WTC11 (cell line): ENCODE results near the gene MBLAC2. TPM values are rescaled to one million over a fixed set of nuclear protein-coding genes. Genes with fewer than 3 reads are reported as not detected.
A peak's percentile ranks its signal among the peaks of the same experiment; 100 is the strongest.

ENCODE experiments used
- ATF1 ChIP-seq: sonication (generic); formaldehyde crosslinking; IDR thresholded peaks from 2 replicates; pipeline ENCODE4 v1.8.1; 2023; ENCODE audit warnings: mild to moderate bottlenecking, moderate library complexity, missing genetic modification reagents
- CDX4 ChIP-seq: fragments of 250-450 bp; sonication (Bioruptor Pico); IDR thresholded peaks from 2 replicates; pipeline ENCODE4 v1.9.0; 2021; ENCODE audit warnings: moderate library complexity, mild to moderate bottlenecking, inconsistent platforms, borderline replicate concordance
- CREM ChIP-seq: sonication (generic); formaldehyde crosslinking; IDR thresholded peaks from 2 replicates; pipeline ENCODE4 v1.8.1; 2022; ENCODE audit warnings: mild to moderate bottlenecking, missing genetic modification reagents, moderate library complexity
- E2F5 ChIP-seq: sonication (generic); formaldehyde crosslinking; IDR thresholded peaks from 2 replicates; pipeline ENCODE4 v1.8.1; 2022; ENCODE audit warnings: mild to moderate bottlenecking, moderate library complexity, missing genetic modification reagents
- EMX1 ChIP-seq: fragments of 250-450 bp; sonication (Bioruptor Pico); IDR thresholded peaks from 2 replicates; pipeline ENCODE4 v1.8.0; 2021; ENCODE audit warnings: mild to moderate bottlenecking
- ETV6 ChIP-seq: sonication (generic); formaldehyde crosslinking; IDR thresholded peaks from 2 replicates; pipeline ENCODE4 v1.8.1; 2022; ENCODE audit warnings: mild to moderate bottlenecking, missing genetic modification reagents
- FOXP1 ChIP-seq: sonication (generic); formaldehyde crosslinking; IDR thresholded peaks from 2 replicates; pipeline ENCODE4 v1.8.0; 2022; ENCODE audit warnings: missing genetic modification reagents, mild to moderate bottlenecking, moderate library complexity, borderline replicate concordance
- GTF2I ChIP-seq: fragments of 250-450 bp; sonication (Bioruptor Pico); conservative IDR thresholded peaks from 2 replicates; pipeline ENCODE4 v1.4.0; 2021; ENCODE audit warnings: mild to moderate bottlenecking
- IRF1 ChIP-seq: sonication (generic); formaldehyde crosslinking; IDR thresholded peaks from 2 replicates; pipeline ENCODE4 v1.8.0; 2023; ENCODE audit warnings: missing genetic modification reagents
- IRF2 ChIP-seq: sonication (generic); formaldehyde crosslinking; IDR thresholded peaks from 2 replicates; pipeline ENCODE4 v1.8.0; 2022; ENCODE audit warnings: low read depth, missing genetic modification reagents, borderline replicate concordance
- JAZF1 ChIP-seq: fragments of 250-450 bp; sonication (Bioruptor Pico); IDR thresholded peaks from 2 replicates; pipeline ENCODE4 v1.9.0; 2021; ENCODE audit warnings: moderate library complexity, mild to moderate bottlenecking, inconsistent platforms
- NFYB ChIP-seq: sonication (generic); formaldehyde crosslinking; conservative IDR thresholded peaks from 2 replicates; pipeline ENCODE4 v1.8.0; 2022; ENCODE audit warnings: low read depth, missing genetic modification reagents
- NR3C1 ChIP-seq: sonication (generic); formaldehyde crosslinking; conservative IDR thresholded peaks from 2 replicates; pipeline ENCODE4 v1.8.1; 2023; ENCODE audit warnings: low read depth, mild to moderate bottlenecking, missing genetic modification reagents
- OVOL2 ChIP-seq: fragments of 250-450 bp; sonication (Bioruptor Pico); IDR thresholded peaks from 2 replicates; pipeline ENCODE4 v1.9.0; 2021; ENCODE audit warnings: mild to moderate bottlenecking, borderline replicate concordance
- SOX15 ChIP-seq: fragments of 250-450 bp; sonication (Bioruptor Pico); IDR thresholded peaks from 2 replicates; pipeline ENCODE4 v1.9.0; 2021; ENCODE audit warnings: mild to moderate bottlenecking
- TCF7 ChIP-seq: sonication (generic); formaldehyde crosslinking; IDR thresholded peaks from 2 replicates; pipeline ENCODE4 v1.8.0; 2022; ENCODE audit warnings: mild to moderate bottlenecking, low read depth, missing genetic modification reagents, moderate library complexity
- TEAD1 ChIP-seq: sonication (generic); formaldehyde crosslinking; IDR thresholded peaks from 2 replicates; pipeline ENCODE4 v1.8.0; 2022; ENCODE audit warnings: mild to moderate bottlenecking, missing genetic modification reagents
- TEAD4 ChIP-seq: sonication (generic); formaldehyde crosslinking; IDR thresholded peaks from 2 replicates; pipeline ENCODE4 v1.8.0; 2022; ENCODE audit warnings: mild to moderate bottlenecking, missing genetic modification reagents
- USF1 ChIP-seq: sonication (generic); formaldehyde crosslinking; IDR thresholded peaks from 2 replicates; pipeline ENCODE4 v1.8.0; 2022; ENCODE audit warnings: mild to moderate bottlenecking, missing genetic modification reagents
- ZNF121 ChIP-seq: sonication (generic); formaldehyde crosslinking; IDR thresholded peaks from 2 replicates; pipeline ENCODE4 v1.8.0; 2023; ENCODE audit warnings: missing genetic modification reagents
- ZNF138 ChIP-seq: sonication (generic); formaldehyde crosslinking; conservative IDR thresholded peaks from 2 replicates; pipeline ENCODE4 v1.8.1; 2022; ENCODE audit warnings: mild to moderate bottlenecking, moderate library complexity, missing genetic modification reagents
- ZNF281 ChIP-seq: sonication (generic); formaldehyde crosslinking; IDR thresholded peaks from 2 replicates; pipeline ENCODE4 v1.8.0; 2023; ENCODE audit warnings: mild to moderate bottlenecking, missing genetic modification reagents
- ZNF425 ChIP-seq: fragments of 250-450 bp; sonication (Bioruptor Pico); conservative IDR thresholded peaks from 2 replicates; pipeline ENCODE4 v1.9.0; 2021; ENCODE audit warnings: mild to moderate bottlenecking
- ZNF671 ChIP-seq: fragments of 250-450 bp; sonication (Bioruptor Pico); IDR thresholded peaks from 2 replicates; pipeline ENCODE4 v1.8.0; 2021; ENCODE audit warnings: mild to moderate bottlenecking
- total RNA-seq: library from RNA; stranded (reverse); gene quantifications from 3 replicates; pipeline ENCODE4 v1.2.3, GENCODE V29; 2021
- TF ChIP-seq, protein P1 (sequence below): fragments of 200-600 bp; IDR thresholded peaks from 2 replicates; pipeline ENCODE4 v1.8.0; 2022; ENCODE audit warnings: antibody characterized with exemption
- TF ChIP-seq, protein P2 (sequence below): fragments of 250-450 bp; sonication (Bioruptor Pico); IDR thresholded peaks from 2 replicates; pipeline ENCODE4 v1.8.0; 2021; ENCODE audit warnings: mild to moderate bottlenecking

MBLAC2 gene
- total RNA-seq, 1 experiment from 2014 or later = 5.9 TPM

DNA sequence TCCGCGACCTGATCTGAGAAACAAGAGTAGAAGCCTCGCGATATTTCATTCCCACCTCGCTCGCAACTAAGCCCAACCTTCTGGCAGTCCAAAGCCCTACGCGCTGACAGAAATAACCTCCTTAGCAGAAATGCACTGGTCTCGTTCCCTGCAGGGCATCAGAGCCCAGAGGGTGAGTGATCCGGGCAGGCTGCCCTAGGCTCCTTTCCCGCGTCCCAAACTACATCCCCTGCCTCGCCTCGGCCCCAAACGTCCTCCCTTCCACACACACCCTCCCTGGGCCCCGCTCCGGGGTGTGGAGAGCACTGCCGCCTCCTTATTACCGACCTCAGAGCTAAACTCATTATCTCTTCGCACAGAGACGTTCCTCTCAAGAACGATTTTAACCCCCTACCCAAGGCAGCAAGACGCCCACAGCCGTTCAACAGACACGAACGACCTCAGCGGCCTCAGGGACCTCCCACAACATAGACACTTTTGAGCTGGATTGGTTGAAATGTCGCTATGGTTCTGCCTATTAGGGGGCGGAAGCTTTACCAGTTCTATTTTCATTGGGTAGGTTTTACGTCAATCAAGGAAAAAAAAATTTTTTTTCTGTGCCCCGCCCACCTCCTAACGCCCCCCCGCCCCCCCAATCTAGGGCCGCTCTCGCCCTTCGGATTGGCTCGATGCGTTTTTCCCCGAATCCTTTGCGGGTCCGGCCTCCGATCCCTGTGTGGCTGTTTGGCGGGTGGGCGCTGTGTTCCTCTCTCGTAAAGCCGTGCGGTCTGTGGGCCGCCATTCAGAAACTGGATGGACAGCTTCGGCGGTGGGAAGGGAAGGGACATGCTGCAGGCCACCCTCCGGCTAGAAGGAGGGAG is 65.0 kb downstream of the MBLAC2 start, which contains the start of gene CETN3 (continued):
- TF ChIP-seq ZNF281 = no peak
- TF ChIP-seq NFYB (CRISPR knock-in tag) = peak; percentile 84
- no peak for TF ChIP-seq ATF1 (CRISPR knock-in tag)
- peak; percentile 57; the same call in 1 of the 2 replicates for TF ChIP-seq ETV6 (CRISPR knock-in tag)
- TF ChIP-seq, protein P1, sequence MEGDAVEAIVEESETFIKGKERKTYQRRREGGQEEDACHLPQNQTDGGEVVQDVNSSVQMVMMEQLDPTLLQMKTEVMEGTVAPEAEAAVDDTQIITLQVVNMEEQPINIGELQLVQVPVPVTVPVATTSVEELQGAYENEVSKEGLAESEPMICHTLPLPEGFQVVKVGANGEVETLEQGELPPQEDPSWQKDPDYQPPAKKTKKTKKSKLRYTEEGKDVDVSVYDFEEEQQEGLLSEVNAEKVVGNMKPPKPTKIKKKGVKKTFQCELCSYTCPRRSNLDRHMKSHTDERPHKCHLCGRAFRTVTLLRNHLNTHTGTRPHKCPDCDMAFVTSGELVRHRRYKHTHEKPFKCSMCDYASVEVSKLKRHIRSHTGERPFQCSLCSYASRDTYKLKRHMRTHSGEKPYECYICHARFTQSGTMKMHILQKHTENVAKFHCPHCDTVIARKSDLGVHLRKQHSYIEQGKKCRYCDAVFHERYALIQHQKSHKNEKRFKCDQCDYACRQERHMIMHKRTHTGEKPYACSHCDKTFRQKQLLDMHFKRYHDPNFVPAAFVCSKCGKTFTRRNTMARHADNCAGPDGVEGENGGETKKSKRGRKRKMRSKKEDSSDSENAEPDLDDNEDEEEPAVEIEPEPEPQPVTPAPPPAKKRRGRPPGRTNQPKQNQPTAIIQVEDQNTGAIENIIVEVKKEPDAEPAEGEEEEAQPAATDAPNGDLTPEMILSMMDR = no peak
- TF ChIP-seq USF1 = peak; percentile 58
- peak; percentile 55 for TF ChIP-seq TEAD1 (CRISPR knock-in tag)
- TF ChIP-seq ZNF138 = no peak
- TF ChIP-seq GTF2I (CRISPR knock-in tag) = no peak
- no peak for TF ChIP-seq CDX4
- peak; percentile 95 for TF ChIP-seq FOXP1
- no peak for TF ChIP-seq IRF1 (CRISPR knock-in tag)
- TF ChIP-seq ZNF671 (CRISPR knock-in tag) = no peak
- TF ChIP-seq, protein P2, sequence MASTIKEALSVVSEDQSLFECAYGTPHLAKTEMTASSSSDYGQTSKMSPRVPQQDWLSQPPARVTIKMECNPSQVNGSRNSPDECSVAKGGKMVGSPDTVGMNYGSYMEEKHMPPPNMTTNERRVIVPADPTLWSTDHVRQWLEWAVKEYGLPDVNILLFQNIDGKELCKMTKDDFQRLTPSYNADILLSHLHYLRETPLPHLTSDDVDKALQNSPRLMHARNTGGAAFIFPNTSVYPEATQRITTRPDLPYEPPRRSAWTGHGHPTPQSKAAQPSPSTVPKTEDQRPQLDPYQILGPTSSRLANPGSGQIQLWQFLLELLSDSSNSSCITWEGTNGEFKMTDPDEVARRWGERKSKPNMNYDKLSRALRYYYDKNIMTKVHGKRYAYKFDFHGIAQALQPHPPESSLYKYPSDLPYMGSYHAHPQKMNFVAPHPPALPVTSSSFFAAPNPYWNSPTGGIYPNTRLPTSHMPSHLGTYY = no peak
- TF ChIP-seq TEAD4 = peak; percentile 19; the same call in 1 of the 2 replicates
- TF ChIP-seq JAZF1 (CRISPR knock-in tag) = no peak
- 0 out of 2 replicates have a peak, but pooled peaks have one; percentile 26 for TF ChIP-seq E2F5
- no peak for TF ChIP-seq CREM (CRISPR knock-in tag)
- no peak for TF ChIP-seq NR3C1 (CRISPR knock-in tag)
- no peak for TF ChIP-seq OVOL2 (CRISPR knock-in tag)
- TF ChIP-seq EMX1 (CRISPR knock-in tag) = no peak
- TF ChIP-seq ZNF425 (CRISPR knock-in tag) = no peak
- peak; percentile 43; the same call in 1 of the 2 replicates for TF ChIP-seq TCF7 (CRISPR knock-in tag)
- TF ChIP-seq SOX15 (CRISPR knock-in tag) = no peak
- TF ChIP-seq IRF2 (CRISPR knock-in tag) = no peak
- TF ChIP-seq ZNF121 = no peak
